H1 (cell line): ENCODE measurements around the gene WDR93. TPM values are rescaled to one million over a fixed set of nuclear protein-coding genes. Genes with fewer than 3 reads are reported as not detected.

ENCODE experiments used
- CTCF ChIA-PET: fragments of 300-600 bp; sonication (Branson Sonifier 250); formaldehyde crosslinking; loops from one replicate; lab custom pipeline; 2021; ENCODE audit not compliant: partially characterized antibody; lab: Charles Lee
- POLR2A ChIA-PET: fragments of 300-600 bp; sonication (Branson Sonifier 250); formaldehyde crosslinking; loops from one replicate; lab custom pipeline; 2021; ENCODE audit warnings: inconsistent platforms; ENCODE audit not compliant: partially characterized antibody; lab: Charles Lee
- DNase-seq, 2 experiments: peaks; one replicate each; pipeline versions ENCODE4 v3.0.0 to v3.0.0-alpha.2; 2010 to 2022; ENCODE audit warnings: low spot score in 2 of 2, low read depth in 1 of 2, mixed read lengths in 1 of 2
- FAIRE-seq: peaks from 2 replicates; lab custom pipeline; 2011; peaks lifted over from hg19 to GRCh38; lab: Jason Lieb, UNC
- H2AFZ ChIP-seq: 2 replicates; pipeline ENCODE4 v1.8.1; 2012; ENCODE audit warnings: low read length, inconsistent platforms
- H2AK5ac ChIP-seq: 2 replicates; pipeline ENCODE4 v1.6.1; 2013; ENCODE audit warnings: low read depth, low read length
- H2BK120ac ChIP-seq: replicated peaks from 2 replicates; pipeline ENCODE3; 2013; ENCODE audit warnings: low read depth, low read length, inconsistent platforms
- H2BK12ac ChIP-seq: 2 replicates; pipeline ENCODE4 v1.6.1; 2013; ENCODE audit warnings: low read depth, low read length
- H2BK15ac ChIP-seq: 2 replicates; pipeline ENCODE4 v1.6.1; 2013; ENCODE audit warnings: low read length
- H2BK20ac ChIP-seq: 2 replicates; pipeline ENCODE4 v1.6.1; 2013; ENCODE audit warnings: low read length
- H2BK5ac ChIP-seq: 2 replicates; pipeline ENCODE4 v1.6.1; 2013; ENCODE audit warnings: low read depth, low read length
- H3K14ac ChIP-seq: 2 replicates; pipeline ENCODE4 v1.6.1; 2013; ENCODE audit warnings: inconsistent platforms; ENCODE audit not compliant: insufficient read length
- H3K18ac ChIP-seq: 2 replicates; pipeline ENCODE4 v1.6.1; 2013; ENCODE audit warnings: low read length; ENCODE audit errors: extremely low read depth
- H3K23ac ChIP-seq: 2 replicates; pipeline ENCODE4 v1.6.1; 2013; ENCODE audit warnings: inconsistent platforms; ENCODE audit not compliant: insufficient read length
- H3K23me2 ChIP-seq: 2 replicates; pipeline ENCODE4 v1.6.1; 2013; ENCODE audit warnings: low read depth, low read length
- H3K27ac ChIP-seq: 2 replicates; pipeline ENCODE4 v1.6.1; 2011; ENCODE audit warnings: low read depth, low read length, inconsistent platforms
- H3K27me3 ChIP-seq, 4 experiments: replicated peaks in 1 of 4; 1 replicate in 1 of 4; 2 replicates in 3 of 4; pipeline versions ENCODE4 v1.6.1 to v1.8.1; 2011 to 2013; ENCODE audit warnings: low read length in 3 of 4, mild to moderate bottlenecking in 3 of 4, inconsistent platforms in 2 of 4, mixed read lengths in 2 of 4, moderate library complexity in 1 of 4; ENCODE audit not compliant: control insufficient read depth in 3 of 4, insufficient read depth in 3 of 4; ENCODE audit errors: extremely low read depth in 1 of 4
- H3K36me3 ChIP-seq, 4 experiments: 2 replicates each; pipeline versions ENCODE4 v1.6.1 to v1.8.1; 2011 to 2013; ENCODE audit warnings: mild to moderate bottlenecking in 4 of 4, low read length in 3 of 4, moderate library complexity in 2 of 4, control low read depth in 1 of 4, inconsistent platforms in 1 of 4; ENCODE audit not compliant: insufficient read depth in 4 of 4, control insufficient read depth in 2 of 4
- H3K4ac ChIP-seq: replicated peaks from 2 replicates; pipeline ENCODE3; 2013; ENCODE audit warnings: low read length, low read depth, mixed read lengths, inconsistent platforms; ENCODE audit not compliant: insufficient read length
- H3K4me1 ChIP-seq, 4 experiments: replicated peaks in 1 of 4; 1 replicate in 1 of 4; 2 replicates in 3 of 4; pipeline versions ENCODE4 v1.6.1 to v1.8.1; 2011 to 2013; ENCODE audit warnings: low read length in 3 of 4, inconsistent platforms in 2 of 4, mixed read lengths in 1 of 4; ENCODE audit not compliant: insufficient read depth in 4 of 4, control insufficient read depth in 3 of 4
- H3K4me2 ChIP-seq, 2 experiments: 2 replicates each; pipeline versions ENCODE4 v1.6.1 to v1.8.1; 2011 to 2013; ENCODE audit warnings: low read depth in 2 of 2, low read length in 2 of 2, control low read depth in 1 of 2, inconsistent platforms in 1 of 2, mild to moderate bottlenecking in 1 of 2; ENCODE audit not compliant: insufficient read depth in 1 of 2
- H3K4me3 ChIP-seq, 4 experiments: fragments of 200-600, 300-600 bp in 1 of 4; sonication (generic), shearing (Covaris generic), sonication (Bioruptor Twin) in 1 of 4; 2 replicates each; pipeline versions ENCODE4 v1.5.1 to v1.8.1; 2011 to 2016; ENCODE audit warnings: low read length in 4 of 4, low read depth in 3 of 4, control low read depth in 2 of 4, inconsistent platforms in 2 of 4, mild to moderate bottlenecking in 2 of 4, mixed read lengths in 1 of 4, moderate library complexity in 1 of 4; ENCODE audit not compliant: insufficient read depth in 2 of 4; ENCODE audit errors: extremely low read depth in 1 of 4
- H3K56ac ChIP-seq: replicated peaks from 2 replicates; pipeline ENCODE3; 2013; ENCODE audit warnings: low read depth, mild to moderate bottlenecking, mixed read lengths, low read length, inconsistent platforms; ENCODE audit not compliant: insufficient read length
- H3K79me1 ChIP-seq: 2 replicates; pipeline ENCODE4 v1.6.1; 2013; ENCODE audit warnings: low read depth, low read length, control low read depth
- H3K79me2 ChIP-seq, 2 experiments: 2 replicates each; pipeline versions ENCODE4 v1.6.1 to v1.8.1; 2012 to 2013; ENCODE audit warnings: low read length in 2 of 2, mild to moderate bottlenecking in 2 of 2, inconsistent platforms in 1 of 2; ENCODE audit not compliant: insufficient read depth in 2 of 2, control insufficient read depth in 1 of 2
- H3K9ac ChIP-seq, 4 experiments: replicated peaks in 1 of 4; 1 replicate in 1 of 4; 2 replicates in 3 of 4; pipeline versions ENCODE4 v1.6.1 to v1.8.1; 2011 to 2013; ENCODE audit warnings: low read depth in 3 of 4, low read length in 3 of 4, control low read depth in 2 of 4, mild to moderate bottlenecking in 2 of 4, moderate library complexity in 2 of 4, inconsistent platforms in 1 of 4; ENCODE audit errors: extremely low read depth in 1 of 4
- H3K9me3 ChIP-seq, 2 experiments: 2 replicates each; pipeline versions ENCODE4 v1.6.1 to v1.8.1; 2012 to 2013; ENCODE audit warnings: mild to moderate bottlenecking in 2 of 2, moderate library complexity in 2 of 2, control low read depth in 1 of 2, inconsistent platforms in 1 of 2, low read depth in 1 of 2, low read length in 1 of 2, mixed read lengths in 1 of 2; ENCODE audit not compliant: insufficient read depth in 2 of 2
- H4K20me1 ChIP-seq, 2 experiments: replicated peaks in 1 of 2; 2 replicates each; pipeline versions ENCODE3 to v1.8.1; 2011 to 2013; ENCODE audit warnings: inconsistent platforms in 2 of 2, low read length in 2 of 2, mild to moderate bottlenecking in 1 of 2; ENCODE audit not compliant: insufficient read depth in 2 of 2, control insufficient read depth in 1 of 2
- H4K5ac ChIP-seq: 2 replicates; pipeline ENCODE4 v1.6.1; 2013; ENCODE audit warnings: low read length, low read depth, mixed read lengths, inconsistent platforms; ENCODE audit not compliant: insufficient read length
- H4K8ac ChIP-seq: 2 replicates; pipeline ENCODE4 v1.8.0; 2013; ENCODE audit warnings: mild to moderate bottlenecking, moderate library complexity, low read length, inconsistent platforms; ENCODE audit not compliant: insufficient read depth; ENCODE audit errors: extremely low read depth
- H4K91ac ChIP-seq: replicated peaks from 2 replicates; pipeline ENCODE3; 2013; ENCODE audit warnings: low read length, mixed read lengths, inconsistent platforms; ENCODE audit not compliant: insufficient read length
- ATF2 ChIP-seq: IDR thresholded peaks from 2 replicates; pipeline ENCODE4 v1.6.1; 2012; ENCODE audit warnings: low read length, inconsistent platforms
- CTCF ChIP-seq, 3 experiments: IDR thresholded peaks; 1 replicate in 2 of 3; 2 replicates in 1 of 3; pipeline versions ENCODE4 v1.5.1 to v1.6.1; 2011; ENCODE audit warnings: low read length in 3 of 3, mild to moderate bottlenecking in 3 of 3, inconsistent platforms in 2 of 3, low read depth in 1 of 3, moderate library complexity in 1 of 3; ENCODE audit not compliant: insufficient read depth in 1 of 3; ENCODE audit errors: control extremely low read depth in 1 of 3
- E2F6 ChIP-seq: IDR thresholded peaks from 2 replicates; pipeline ENCODE4 v1.6.1; 2012; ENCODE audit warnings: inconsistent platforms
- KDM4A ChIP-seq: IDR thresholded peaks from one replicate; pipeline ENCODE4 v1.7.1; 2012; ENCODE audit warnings: low read depth, mild to moderate bottlenecking, moderate library complexity, low read length, inconsistent platforms; ENCODE audit not compliant: severe bottlenecking
- POU5F1 ChIP-seq: IDR thresholded peaks from 2 replicates; pipeline ENCODE4 v1.6.1; 2011; ENCODE audit warnings: low read depth, mild to moderate bottlenecking, low read length, moderate library complexity
- SIX5 ChIP-seq: IDR thresholded peaks from 2 replicates; pipeline ENCODE4 v1.6.1; 2011; ENCODE audit warnings: mild to moderate bottlenecking, low read depth, low read length
- SRF ChIP-seq: IDR thresholded peaks from 2 replicates; pipeline ENCODE4 v1.6.1; 2011; ENCODE audit warnings: mild to moderate bottlenecking, low read depth, low read length, moderate library complexity
- TCF12 ChIP-seq: IDR thresholded peaks from 2 replicates; pipeline ENCODE4 v1.6.1; 2011; ENCODE audit warnings: low read depth, mild to moderate bottlenecking, low read length
- WGBS, 2 experiments: shearing (Covaris generic) in 1 of 2; methylation state at CpG; one replicate each; pipeline versions ENCODE4 v1.1.6 to v1.1.7; 2013 to 2015; ENCODE audit warnings: low lambda C conversion rate in 2 of 2, mixed read lengths in 2 of 2, inconsistent platforms in 1 of 2, low coverage in 1 of 2, missing lambda C conversion rate in 1 of 2; ENCODE audit not compliant: insufficient replicate concordance in 2 of 2, insufficient coverage in 1 of 2, insufficient read length in 1 of 2; ENCODE audit errors: extremely low coverage in 1 of 2, missing lambda C conversion rate in 1 of 2; 5-methylcytosine and 5-hydroxymethylcytosine counted together
- polyA plus RNA-seq, 7 experiments: library from polyadenylated mRNA; depleted of rRNA in 3 of 7; stranded (reverse) in 5 of 7; unstranded in 2 of 7; fragments of >200 nt in 5 of 7; fragments of 200-250 nt in 2 of 7; gene quantifications; 1 replicate in 5 of 7; 2 replicates in 1 of 7; 4 replicates in 1 of 7; pipeline versions ENCODE4 v1.2.1 to v1.2.3, GENCODE V29; 2011 to 2013; ENCODE audit warnings: missing spikeins in 2 of 7, mixed read lengths in 2 of 7
- total RNA-seq: library from RNA; stranded (reverse); fragmentation: NEBNext Ultra II Directional; extraction: Animal tissue kit (Norgen Biotek cat#: 25700); gene quantifications from 2 replicates; pipeline ENCODE4 v1.2.1, GENCODE V29; 2021

The WDR93 gene
- total and polyA plus RNA-seq, 2 of the 8 experiments (the other 6 are each of a cell fraction or from before 2014, with no cell fraction given): 0.03 TPM; not detected in 1

- Histone ChIP-seq H3K14ac (no peak overlapping the region), H3K27ac (no peak overlapping the region), H3K4me1 (peaks cover 0 to 18% (median 12%) of the 10 kb centered on the region in 4 experiments; a peak in 6 of 7 replicates), H2BK15ac (no peak overlapping the region), H3K23me2 (peaks cover 19% of the 10 kb centered on the region; the same call in 1 of the 2 replicates), H4K5ac (no peak overlapping the region), H3K4me3 (no peak overlapping the region), H2AK5ac (no peak overlapping the region), H2BK5ac (no peak overlapping the region), H4K20me1 (peaks cover 0 to 7% of the 10 kb centered on the region in 2 experiments), H3K79me1 (no peaks in the 10 kb centered on the region; the same call in none of the 2 replicates), H2BK12ac (no peak overlapping the region), H3K56ac (no peak overlapping the region), H3K79me2 (no peaks in the 10 kb centered on the region), H3K4ac (no peak overlapping the region), H3K18ac (no peak overlapping the region), H2AFZ (no peak overlapping the region), H2BK120ac (no peak overlapping the region), H3K27me3 (peaks cover 14 to 37% (median 35%) of the 10 kb centered on the region in 4 experiments), H3K4me2 (no peak overlapping the region), H4K91ac (no peak overlapping the region), H3K9ac (no peak overlapping the region), H3K9me3 (no peaks in the 10 kb centered on the region), H4K8ac (no peak overlapping the region), H2BK20ac (no peak overlapping the region), H3K23ac (no peak overlapping the region), H3K36me3 (no peaks in the 10 kb centered on the region)
- ChIA-PET POLR2A (interaction anchor here (0.6 kb wide), 1 partner anchor 170 kb away, joined by 5 read pairs; no protein-coding TSS in a partner anchor), CTCF (interaction anchor here (0.5 to 3.0 kb wide), 8 partner anchors 10 to 709 kb away, joined by 3 to 14 read pairs (median 6); no protein-coding TSS in a partner anchor)
- no peak for FAIRE-seq
- DNase-seq: no peak
- WGBS, 2 experiments: 80% methylated on average over 8 of the region's 8 CpGs; no CpG with 5 or more reads in 1 of the 2 experiments
- no peak for TF ChIP-seq CTCF (IDR thresholded peaks at IDR 0.05; ENCODE audit: control extremely low read depth in 1 of 3, insufficient read depth in 1 of 3, low read depth in 1 of 3, low read length in 3 of 3)
- no peak for TF ChIP-seq ATF2
- no peak for TF ChIP-seq TCF12
- no peak for TF ChIP-seq KDM4A
- no peak for TF ChIP-seq SRF
- TF ChIP-seq E2F6: no peak
- no peak for TF ChIP-seq SIX5
- TF ChIP-seq POU5F1: no peak
Measured at GRCh38 chr15:89743594-89743993, 53.0 kb downstream of the WDR93 start.
